Activated naive CD4-positive, alpha-beta T cell treated with Interleukin-2 at 50 U/mL for 16 hours (primary cell): Measurements from ENCODE around the gene STXBP3.
"Not testable (repeated sequence)": the region's sequence is repeated elsewhere in the genome, so short reads cannot be mapped to it uniquely, and the experiment has no call there.

ENCODE experiments used
- DNase-seq: peaks from one replicate; pipeline ENCODE4 v3.0.0-alpha.2; 2020

Gene STXBP3

GRCh38 chr1:108732398-108732797, 14.1 kb upstream of the STXBP3 start:
- DNase-seq = no peak

- DNase-seq = no peak
Observed at GRCh38 chr1:108734171-108734865, 12.2 kb upstream of the STXBP3 start.

GRCh38 chr1:108742253-108742652, 4.2 kb upstream of the STXBP3 start:
- no peak for DNase-seq

GRCh38 chr1:108745980-108746381, 493 bp upstream of the STXBP3 start:
- no peak for DNase-seq

- peak; percentile 25 for DNase-seq
Observed at GRCh38 chr1:108747171-108747850, 837 bp downstream of the STXBP3 start.

GRCh38 chr1:108747898-108748297, 1.4 kb downstream of the STXBP3 start:
- DNase-seq = no peak

GRCh38 chr1:108749081-108749480, 2.6 kb downstream of the STXBP3 start:
- DNase-seq = no peak

GRCh38 chr1:108750476-108751181, 4.2 kb downstream of the STXBP3 start:
- DNase-seq = no peak

- DNase-seq = no peak
Observed at GRCh38 chr1:108753363-108753762, 6.9 kb downstream of the STXBP3 start.

- no peak for DNase-seq
Observed at GRCh38 chr1:108758796-108759195, 12.3 kb downstream of the STXBP3 start.

GRCh38 chr1:108767115-108767514, 20.6 kb downstream of the STXBP3 start:
- DNase-seq = no peak

- DNase-seq = no peak
Observed at GRCh38 chr1:108767708-108768107, 21.2 kb downstream of the STXBP3 start.

GRCh38 chr1:108777839-108778238, 31.4 kb downstream of the STXBP3 start:
- DNase-seq = no peak

- DNase-seq = no peak
Observed at GRCh38 chr1:108779455-108779854, 33.0 kb downstream of the STXBP3 start.

- no peak for DNase-seq
Observed at GRCh38 chr1:108780937-108781574, 34.6 kb downstream of the STXBP3 start.

GRCh38 chr1:108781575-108781944, 35.1 kb downstream of the STXBP3 start:
- not testable (repeated sequence) for DNase-seq

GRCh38 chr1:108785264-108785663, 38.8 kb downstream of the STXBP3 start:
- DNase-seq = no peak

GRCh38 chr1:108785880-108786279, 39.4 kb downstream of the STXBP3 start:
- DNase-seq = no peak

GRCh38 chr1:108791790-108792189, 45.3 kb downstream of the STXBP3 start:
- no peak for DNase-seq

GRCh38 chr1:108792420-108792819, 45.9 kb downstream of the STXBP3 start:
- DNase-seq = no peak

- DNase-seq = no peak
Observed at GRCh38 chr1:108799001-108799400, 52.5 kb downstream of the STXBP3 start.

GRCh38 chr1:108801101-108801500, 54.6 kb downstream of the STXBP3 start:
- no peak for DNase-seq

- DNase-seq = no peak
Observed at GRCh38 chr1:108803548-108803947, 57.1 kb downstream of the STXBP3 start.

GRCh38 chr1:108808438-108808837, 62.0 kb downstream of the STXBP3 start:
- DNase-seq = no peak
